ENCODE measurements around the gene RS1.

The RS1 gene

GRCh38 chrX:18668071-18668835 is 3.7 kb downstream of the RS1 start:
- DNase-seq (ENCODE audit: low read depth in 2 of 2) = no peak

DNA sequence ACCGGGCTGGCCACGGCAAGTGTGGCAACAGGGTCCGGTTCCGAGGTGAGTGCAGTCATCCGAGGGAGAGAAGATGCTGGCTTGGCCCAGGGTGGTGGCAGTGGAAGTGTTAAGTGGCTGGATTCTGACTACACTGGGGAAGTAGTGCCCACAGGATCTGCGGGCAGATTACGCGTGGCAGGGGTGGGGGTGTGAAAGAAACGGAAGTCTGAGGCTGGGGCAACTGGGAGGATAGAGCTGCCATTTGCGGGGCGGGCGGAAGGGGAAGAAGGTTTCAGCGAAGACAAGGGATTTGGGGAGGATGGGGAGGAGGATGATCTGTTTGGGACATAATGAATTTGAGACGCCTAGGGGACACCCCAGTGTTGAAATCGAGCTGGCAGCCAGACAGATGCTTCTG is 5.3 kb downstream of the RS1 start:
- DNase-seq (ENCODE audit: low read depth in 2 of 2) = no peak

- DNase-seq (ENCODE audit: low read depth in 2 of 2) = no peak
Observed at GRCh38 chrX:18664947-18665346, 7.0 kb downstream of the RS1 start.

DNA sequence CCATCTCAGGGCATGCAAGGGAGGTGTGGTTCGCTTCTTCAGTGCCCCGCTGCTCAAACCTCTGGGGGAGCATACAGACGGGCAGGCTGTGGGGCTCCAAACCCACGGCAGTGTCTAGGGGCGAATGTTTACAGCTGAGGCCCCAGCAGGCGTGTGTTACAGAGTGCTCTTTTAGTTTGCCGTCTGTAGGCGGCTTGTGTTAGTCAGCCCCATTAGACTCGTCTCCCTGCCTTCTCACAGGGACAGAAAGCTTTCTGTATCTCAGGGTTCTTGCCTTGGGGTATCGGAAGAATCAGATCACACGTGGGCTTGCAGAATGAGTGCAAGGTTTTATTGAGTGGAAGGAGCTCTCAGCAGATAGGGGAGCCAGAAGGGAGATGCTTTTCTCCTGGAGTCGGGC is 10.6 kb downstream of the RS1 start:
- DNase-seq (ENCODE audit: low read depth in 2 of 2) = no peak

- DNase-seq (ENCODE audit: low read depth in 2 of 2) = no peak
Observed at GRCh38 chrX:18654875-18655836, 16.8 kb downstream of the RS1 start.

DNA sequence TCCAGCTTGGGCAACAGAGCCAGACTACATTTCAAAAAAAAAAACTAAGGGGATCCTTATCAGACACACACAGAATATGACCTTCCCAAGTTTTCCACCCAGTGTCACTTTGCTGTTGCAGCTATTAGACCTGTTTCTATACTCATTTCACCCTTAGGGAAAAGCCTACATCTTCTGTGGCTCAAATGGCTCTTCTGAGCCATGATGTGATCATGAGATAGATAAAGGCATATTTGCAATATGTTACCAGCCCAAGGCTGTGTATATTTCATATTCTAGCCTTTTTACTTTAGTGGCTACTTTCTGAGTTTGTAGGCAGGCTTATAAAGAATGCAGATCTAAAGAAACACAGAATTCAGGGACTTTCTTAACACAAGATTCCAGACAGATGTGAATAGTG is 19.3 kb downstream of the RS1 start:
- DNase-seq (ENCODE audit: low read depth in 2 of 2) = no peak

- DNase-seq (ENCODE audit: low read depth in 2 of 2) = no peak
Observed at GRCh38 chrX:18650662-18651061, 21.2 kb downstream of the RS1 start.

GRCh38 chrX:18649498-18649951 is 22.4 kb downstream of the RS1 start:
- DNase-seq (ENCODE audit: low read depth in 2 of 2) = no peak

- DNase-seq (ENCODE audit: low read depth in 2 of 2) = no peak
Observed at GRCh38 chrX:18647621-18648020, 24.3 kb downstream of the RS1 start.

DNA sequence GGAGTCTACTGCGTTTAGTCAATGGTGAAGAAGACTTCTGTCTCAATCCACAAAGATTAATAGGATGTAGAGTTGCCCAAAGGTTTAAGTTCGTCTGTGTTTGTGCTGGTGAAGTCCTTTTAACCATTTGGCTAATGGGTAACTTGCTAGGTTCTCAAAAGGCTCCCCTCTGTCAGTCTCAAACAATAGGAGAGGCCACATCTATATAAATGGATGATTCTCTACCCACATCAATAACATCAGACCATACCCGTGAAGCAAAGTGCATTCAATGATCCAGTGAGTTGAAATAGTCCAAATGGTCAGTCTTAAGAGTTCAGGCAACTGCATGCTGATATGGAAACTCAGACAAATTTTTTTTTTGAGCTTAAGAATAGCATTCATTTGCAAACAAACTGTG is 28.1 kb downstream of the RS1 start:
- DNase-seq (ENCODE audit: low read depth in 2 of 2) = no peak

DNA sequence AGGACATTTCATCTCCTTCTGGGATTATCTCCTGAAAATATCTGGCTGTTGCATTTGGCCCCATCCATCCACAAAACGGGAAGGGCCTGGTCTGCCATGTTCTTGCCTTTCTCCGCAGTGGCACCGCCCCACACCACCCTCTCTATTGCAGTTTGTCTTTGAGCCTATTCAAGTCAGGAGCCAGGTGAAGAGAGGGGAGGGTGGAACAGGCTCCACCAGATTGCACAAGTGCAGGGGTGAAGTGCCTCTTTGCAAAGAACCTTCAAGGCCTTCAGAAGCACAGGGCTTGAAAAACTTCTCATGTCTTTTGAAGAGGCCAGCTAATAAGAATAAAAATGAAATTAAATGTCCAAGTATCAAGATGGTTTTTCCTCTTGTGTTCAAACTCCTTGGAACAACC is 28.7 kb downstream of the RS1 start:
- no peak for DNase-seq (ENCODE audit: low read depth in 2 of 2)

DNA sequence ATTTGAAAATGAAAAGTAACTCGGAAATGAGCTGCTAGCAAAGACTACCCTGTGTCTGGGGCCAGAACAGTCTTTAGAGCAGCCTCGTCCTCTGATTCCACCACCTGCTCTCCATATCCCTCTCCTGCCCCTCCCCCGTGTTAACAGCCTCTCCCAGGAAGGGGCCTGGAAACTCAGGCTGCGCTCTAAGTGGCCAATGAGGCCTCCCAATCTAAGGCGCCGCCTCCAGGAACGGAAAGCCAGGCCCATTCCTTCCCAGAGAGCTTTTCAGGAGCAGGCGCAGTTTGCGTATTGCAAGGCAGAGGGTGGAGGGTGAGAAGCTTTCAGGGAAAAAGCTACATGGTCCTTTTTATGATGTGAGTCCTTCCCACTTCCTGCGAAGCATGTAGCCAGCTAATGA is 31.2 kb downstream of the RS1 start:
- DNase-seq (ENCODE audit: low read depth in 2 of 2) = peak in 1 of 2 experiments; percentile 1

- DNase-seq (ENCODE audit: low read depth in 2 of 2) = no peak
Observed at GRCh38 chrX:18639280-18639679, 32.6 kb downstream of the RS1 start.

- no peak for DNase-seq (ENCODE audit: low read depth in 2 of 2)
Observed at GRCh38 chrX:18638398-18638797, 33.5 kb downstream of the RS1 start.

DNA sequence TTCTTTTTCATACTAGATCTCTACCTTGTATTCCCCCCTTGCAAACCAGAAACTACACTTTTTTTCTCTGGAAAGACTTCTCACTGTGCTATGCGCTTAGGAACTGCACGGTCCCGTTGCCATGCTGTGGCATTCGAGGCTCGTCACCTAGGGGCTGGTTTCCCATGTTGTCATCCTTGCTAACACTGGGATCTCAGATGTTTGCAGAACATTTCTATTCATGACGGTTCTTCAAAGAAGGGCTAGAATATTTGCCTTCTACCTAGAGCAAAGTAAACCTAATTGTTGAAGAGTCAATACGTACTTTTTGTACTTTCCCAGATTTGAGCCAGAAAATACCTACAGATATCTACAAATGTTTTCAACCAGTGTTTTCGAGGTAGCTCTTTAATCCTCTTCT is 41.0 kb downstream of the RS1 start:
- DNase-seq (ENCODE audit: low read depth in 2 of 2) = no peak

- DNase-seq (ENCODE audit: low read depth in 2 of 2) = no peak
Observed at GRCh38 chrX:18624599-18624998, 47.3 kb downstream of the RS1 start.

DNA sequence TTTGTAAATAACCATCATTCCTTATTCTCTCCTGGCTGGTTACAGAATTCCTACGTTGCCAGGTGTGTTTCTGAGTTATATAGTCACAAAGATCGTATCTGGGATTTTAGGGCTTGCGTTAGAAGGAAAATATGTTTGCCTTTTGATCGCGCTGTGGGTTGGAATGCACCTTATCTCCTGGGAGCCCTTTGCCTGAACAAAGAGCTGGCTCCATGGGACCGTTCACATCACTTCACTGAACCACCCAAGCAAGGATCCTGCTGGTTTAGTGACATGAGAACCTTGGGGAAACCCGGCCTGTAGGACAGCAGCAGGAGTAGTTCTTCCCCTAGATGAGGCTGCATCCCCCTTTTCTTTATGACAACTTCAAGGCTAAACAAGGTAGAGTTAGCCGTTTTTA is 51.6 kb downstream of the RS1 start:
- no peak for DNase-seq (ENCODE audit: low read depth in 2 of 2)

GRCh38 chrX:18619288-18619687 is 52.6 kb downstream of the RS1 start:
- no peak for DNase-seq (ENCODE audit: low read depth in 2 of 2)

DNA sequence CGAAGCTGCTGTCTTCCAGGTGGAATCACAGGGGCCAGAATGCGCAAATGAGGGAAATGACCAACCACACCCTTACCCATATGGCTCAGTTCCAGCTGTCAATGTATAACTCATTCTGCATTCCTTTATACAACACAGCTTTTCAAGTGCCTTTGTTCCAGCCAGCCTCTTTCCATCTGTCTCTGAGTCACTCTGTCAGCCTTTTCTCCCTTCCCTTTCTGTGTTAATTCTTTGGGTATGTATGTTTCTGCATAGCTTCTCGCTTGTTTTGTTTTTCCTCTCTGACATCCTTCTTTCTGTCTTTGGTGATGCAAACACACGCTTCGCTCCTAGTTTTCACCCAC is 54.5 kb downstream of the RS1 start:
- DNase-seq (ENCODE audit: low read depth in 2 of 2) = peak; percentile 16 to 29

DNA sequence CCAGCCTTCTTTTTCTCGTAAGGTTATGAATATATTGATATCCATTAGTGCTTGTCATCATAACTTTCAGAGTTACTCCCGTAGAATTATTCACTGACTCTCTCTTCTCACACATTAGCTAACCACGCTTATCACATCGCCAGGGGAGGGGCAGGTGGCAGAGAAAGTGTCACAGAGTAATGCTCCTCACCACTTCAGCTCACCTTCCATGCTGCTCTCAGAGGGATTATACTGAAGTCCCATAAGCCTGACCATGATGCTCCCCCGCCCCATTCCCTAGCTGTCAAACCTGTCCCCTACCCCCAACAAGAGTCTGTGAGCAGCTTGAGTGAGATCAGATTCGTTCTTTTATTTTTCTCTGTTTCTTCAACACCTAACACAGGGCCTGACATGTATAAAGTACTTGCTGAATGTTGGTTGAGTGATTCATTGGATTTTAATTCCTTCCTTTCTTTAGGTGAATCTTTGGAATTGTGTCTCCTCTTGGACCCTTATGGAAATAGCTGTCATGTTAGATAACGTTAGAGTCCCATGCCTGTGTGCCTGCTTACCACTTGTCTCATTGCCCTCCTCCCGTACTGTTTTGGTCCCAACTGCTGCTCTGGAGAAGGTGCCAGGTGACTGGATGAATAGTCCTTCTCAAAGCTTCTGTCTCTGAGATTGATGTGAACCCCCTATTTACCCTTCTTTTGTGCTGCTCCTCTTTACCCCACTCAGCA is 55.1 kb downstream of the RS1 start:
- DNase-seq (ENCODE audit: low read depth in 2 of 2) = no peak

DNA sequence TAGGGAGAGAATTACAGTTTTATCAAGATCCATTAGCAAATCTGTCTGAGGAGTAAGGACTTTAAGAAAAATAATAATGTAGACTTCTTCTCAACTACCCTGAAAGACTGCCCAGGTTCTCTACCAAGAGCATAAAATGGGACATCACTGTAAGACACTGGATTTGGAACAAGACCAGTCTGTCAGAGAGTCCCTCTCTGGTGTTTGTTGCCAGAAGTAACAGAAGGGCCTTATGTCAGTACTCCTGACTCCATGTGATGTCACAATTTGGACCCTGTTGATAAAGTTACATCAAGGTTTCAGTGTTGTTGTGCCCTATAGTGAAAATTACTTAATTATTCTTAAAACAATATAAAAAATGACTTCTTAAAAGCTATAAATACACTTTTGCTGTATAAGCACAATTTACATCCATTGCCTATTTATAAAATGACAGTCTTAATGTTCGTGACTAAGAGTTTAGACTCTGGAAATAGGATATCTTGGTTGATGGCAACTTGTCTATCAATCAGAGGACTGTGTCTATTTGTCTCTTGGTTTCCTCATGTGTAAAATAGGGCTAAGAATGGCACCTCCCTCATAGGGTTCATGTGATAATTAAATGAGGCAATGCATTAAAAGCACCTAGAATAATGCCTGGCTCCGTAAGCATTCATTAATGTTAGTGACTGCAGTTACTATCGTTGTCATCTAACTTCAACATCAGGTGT is 57.8 kb downstream of the RS1 start:
- DNase-seq (ENCODE audit: low read depth in 2 of 2) = no peak

GRCh38 chrX:18607966-18608365 is 63.9 kb downstream of the RS1 start:
- no peak for DNase-seq (ENCODE audit: low read depth in 2 of 2)

All from fibroblast of skin of left quadriceps (primary cell).